Tibial nerve (tissue), 4 donors: ENCODE data around the gene ST8SIA3. TPM values are rescaled to one million over a fixed set of nuclear protein-coding genes. Genes with fewer than 3 reads are reported as not detected.

ENCODE experiments used
- DNase-seq, 2 donors: peaks; one replicate each; pipeline ENCODE4 v3.0.0-alpha.2; 2019; ENCODE audit warnings: low spot score in 2 of 2
- H3K27ac ChIP-seq, 4 donors: fragments of 200-600 bp; sonication (generic) in 3 of 4; one replicate each; pipeline ENCODE4 v1.5.1; 2017 to 2019; ENCODE audit warnings: mild to moderate bottlenecking in 1 of 4
- H3K27me3 ChIP-seq, 2 donors: fragments of 200-600 bp; sonication (generic) in 1 of 2; one replicate each; pipeline versions ENCODE4 v1.5.1 to v1.6.0; 2017 to 2019
- H3K36me3 ChIP-seq, 3 donors: fragments of 200-600 bp; sonication (generic); one replicate each; pipeline ENCODE4 v1.5.1; 2018 to 2019
- H3K4me1 ChIP-seq, 4 donors: fragments of 200-600 bp; sonication (generic) in 3 of 4; one replicate each; pipeline ENCODE4 v1.5.1; 2017 to 2019
- H3K4me3 ChIP-seq, 4 donors: fragments of 200-600 bp; sonication (generic) in 3 of 4; one replicate each; pipeline ENCODE4 v1.5.1; 2017 to 2019; ENCODE audit warnings: mild to moderate bottlenecking in 1 of 4, moderate library complexity in 1 of 4
- H3K9me3 ChIP-seq, 4 donors: fragments of 200-600 bp; sonication (generic) in 3 of 4; one replicate each; pipeline ENCODE4 v1.5.1; 2017 to 2019
- EP300 ChIP-seq, 2 donors: sonication (generic); formaldehyde crosslinking; IDR thresholded peaks; one replicate each; pipeline ENCODE4 v1.6.1; 2017; ENCODE audit warnings: antibody characterized with exemption in 2 of 2, mild to moderate bottlenecking in 1 of 2
- POLR2A ChIP-seq, 2 donors: fragments of 450-650 bp; IDR thresholded peaks; one replicate each; pipeline ENCODE4 v1.6.1; 2017; ENCODE audit warnings: antibody characterized with exemption in 2 of 2, mild to moderate bottlenecking in 2 of 2, moderate library complexity in 2 of 2
- WGBS, 2 donors: methylation state at CpG; one replicate each; pipeline ENCODE4 v1.1.5; 2018; 5-methylcytosine and 5-hydroxymethylcytosine counted together
- total RNA-seq, 4 donors: library from RNA; depleted of rRNA; stranded (reverse); fragments of >200 nt; gene quantifications; one replicate each; pipeline ENCODE4 v1.1.0, GENCODE V29; 2016
- TF ChIP-seq, protein P1 (sequence below), 5 experiments: fragments of 200-600 bp in 3 of 5; fragments of 450-650 bp in 2 of 5; sonication (generic) in 3 of 5; IDR thresholded peaks; one replicate each; pipeline ENCODE4 v1.5.1; 2016 to 2019; ENCODE audit warnings: antibody characterized with exemption in 5 of 5, mild to moderate bottlenecking in 3 of 5, moderate library complexity in 2 of 5

The ST8SIA3 gene
- total RNA-seq, 4 donors from 2014 or later = not detected

GRCh38 chr18:57326718-57327323 is 25.5 kb upstream of the ST8SIA3 start:
- Histone ChIP-seq H3K9me3 (peaks cover 0 to 5% (median 0%) of the 10 kb centered on the region in 4 donors), H3K36me3 (no peaks in the 10 kb centered on the region), H3K4me3 (no peak overlapping the region), H3K27me3 (no peaks in the 10 kb centered on the region), H3K27ac (no peak overlapping the region), H3K4me1 (no peaks in the 10 kb centered on the region)
- DNase-seq = no peak
- 39 to 40% methylated on average over 8 of the region's 8 CpGs for WGBS, 2 donors
- TF ChIP-seq POLR2A (IDR thresholded peaks at IDR 0.05) = no peak
- no peak for TF ChIP-seq EP300 (IDR thresholded peaks at IDR 0.05)
- TF ChIP-seq, protein P1, sequence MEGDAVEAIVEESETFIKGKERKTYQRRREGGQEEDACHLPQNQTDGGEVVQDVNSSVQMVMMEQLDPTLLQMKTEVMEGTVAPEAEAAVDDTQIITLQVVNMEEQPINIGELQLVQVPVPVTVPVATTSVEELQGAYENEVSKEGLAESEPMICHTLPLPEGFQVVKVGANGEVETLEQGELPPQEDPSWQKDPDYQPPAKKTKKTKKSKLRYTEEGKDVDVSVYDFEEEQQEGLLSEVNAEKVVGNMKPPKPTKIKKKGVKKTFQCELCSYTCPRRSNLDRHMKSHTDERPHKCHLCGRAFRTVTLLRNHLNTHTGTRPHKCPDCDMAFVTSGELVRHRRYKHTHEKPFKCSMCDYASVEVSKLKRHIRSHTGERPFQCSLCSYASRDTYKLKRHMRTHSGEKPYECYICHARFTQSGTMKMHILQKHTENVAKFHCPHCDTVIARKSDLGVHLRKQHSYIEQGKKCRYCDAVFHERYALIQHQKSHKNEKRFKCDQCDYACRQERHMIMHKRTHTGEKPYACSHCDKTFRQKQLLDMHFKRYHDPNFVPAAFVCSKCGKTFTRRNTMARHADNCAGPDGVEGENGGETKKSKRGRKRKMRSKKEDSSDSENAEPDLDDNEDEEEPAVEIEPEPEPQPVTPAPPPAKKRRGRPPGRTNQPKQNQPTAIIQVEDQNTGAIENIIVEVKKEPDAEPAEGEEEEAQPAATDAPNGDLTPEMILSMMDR (IDR thresholded peaks at IDR 0.05) = no peak

DNA sequence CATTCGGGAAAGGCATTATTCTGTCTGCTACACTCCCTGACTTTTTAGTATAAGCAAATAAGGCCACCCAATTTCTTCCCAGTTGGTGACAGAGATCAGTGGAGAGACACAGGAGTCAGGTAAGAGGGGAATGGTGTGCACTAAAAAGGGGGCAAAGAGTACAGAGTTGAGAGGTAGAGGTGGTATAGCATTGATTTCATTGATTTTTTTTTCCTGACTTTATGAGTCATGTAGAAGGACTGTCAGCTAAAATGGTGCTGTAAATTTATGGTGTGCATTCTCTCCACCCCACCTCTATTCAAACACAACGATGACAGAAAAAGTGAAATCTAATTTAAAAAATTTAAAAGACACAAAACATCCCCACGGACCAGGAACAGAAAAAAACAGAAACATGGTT is 23.7 kb upstream of the ST8SIA3 start:
- Histone ChIP-seq H3K27ac (no peak overlapping the region), H3K9me3 (no peaks in the 10 kb centered on the region), H3K4me3 (no peak overlapping the region), H3K36me3 (no peaks in the 10 kb centered on the region), H3K27me3 (no peaks in the 10 kb centered on the region), H3K4me1 (no peaks in the 10 kb centered on the region)
- TF ChIP-seq EP300 (IDR thresholded peaks at IDR 0.05) (no peak), POLR2A (IDR thresholded peaks at IDR 0.05) (no peak)
- TF ChIP-seq, protein P1 (IDR thresholded peaks at IDR 0.05) = no peak
- WGBS, 2 donors = 79 to 89% methylated on average over 3 of the region's 3 CpGs
- no peak for DNase-seq

DNA sequence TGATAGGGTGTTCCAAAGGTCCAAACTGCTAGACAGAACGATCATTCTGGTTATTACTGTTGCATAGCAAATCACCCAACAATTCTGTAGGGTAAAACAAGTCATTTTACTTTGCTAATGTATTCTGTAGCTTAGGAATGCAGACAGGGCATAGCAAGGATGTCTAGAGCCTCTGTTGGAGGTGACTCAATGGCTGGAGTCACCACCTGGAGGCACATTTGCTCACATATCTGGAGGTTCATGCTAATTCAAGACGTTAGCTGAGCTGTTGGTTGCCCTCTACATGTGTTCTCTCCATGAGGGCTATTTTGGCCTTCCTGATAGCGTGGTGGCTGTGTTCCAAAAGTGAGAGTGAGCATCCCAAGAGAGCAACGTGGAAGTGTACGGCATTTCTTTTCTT is 22.5 kb upstream of the ST8SIA3 start:
- no peak overlapping the region for H3K27ac ChIP-seq
- no peak overlapping the region for H3K4me3 ChIP-seq
- H3K36me3 ChIP-seq = no peaks in the 10 kb centered on the region
- no peaks in the 10 kb centered on the region for H3K27me3 ChIP-seq
- no peak for TF ChIP-seq POLR2A (IDR thresholded peaks at IDR 0.05)
- TF ChIP-seq EP300 (IDR thresholded peaks at IDR 0.05) = no peak
- TF ChIP-seq, protein P1 (IDR thresholded peaks at IDR 0.05) = no peak
- H3K9me3 ChIP-seq = no peaks in the 10 kb centered on the region
- WGBS, 2 donors = 67 to 83% methylated on average over 5 of the region's 5 CpGs
- no peaks in the 10 kb centered on the region for H3K4me1 ChIP-seq
- no peak for DNase-seq

GRCh38 chr18:57331718-57332117 is 20.6 kb upstream of the ST8SIA3 start:
- Histone ChIP-seq H3K27me3 (no peaks in the 10 kb centered on the region), H3K4me1 (no peaks in the 10 kb centered on the region), H3K36me3 (no peaks in the 10 kb centered on the region), H3K9me3 (no peaks in the 10 kb centered on the region), H3K4me3 (no peak overlapping the region), H3K27ac (no peak overlapping the region)
- TF ChIP-seq EP300 (IDR thresholded peaks at IDR 0.05) (no peak), POLR2A (IDR thresholded peaks at IDR 0.05) (no peak)
- TF ChIP-seq, protein P1 (IDR thresholded peaks at IDR 0.05) = no peak
- 91% methylated on average over 2 of the region's 2 CpGs for WGBS, 2 donors
- no peak for DNase-seq

DNA sequence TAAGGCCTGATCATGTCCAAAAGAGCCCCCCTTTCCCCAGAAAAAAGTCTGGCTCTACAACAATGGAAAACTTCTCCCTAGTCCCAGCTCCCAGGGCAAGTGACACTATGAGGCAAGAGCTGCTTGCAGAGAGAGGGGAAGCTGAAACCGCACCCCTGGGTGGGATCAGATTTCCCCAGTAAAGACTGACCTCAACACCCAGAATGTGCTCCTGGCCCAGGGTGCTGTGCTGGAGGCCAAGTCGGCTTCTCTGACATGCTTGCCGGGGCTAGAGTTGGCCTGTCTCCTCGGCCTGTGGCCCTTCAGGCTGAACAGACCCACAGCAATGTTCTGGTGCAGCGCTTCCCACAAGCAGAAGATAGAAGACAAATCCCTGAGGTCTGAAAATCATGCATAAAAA is 18.4 kb upstream of the ST8SIA3 start:
- Histone ChIP-seq H3K4me1 (no peaks in the 10 kb centered on the region), H3K4me3 (no peak overlapping the region), H3K27ac (no peak overlapping the region), H3K27me3 (no peaks in the 10 kb centered on the region), H3K9me3 (no peaks in the 10 kb centered on the region), H3K36me3 (no peaks in the 10 kb centered on the region)
- 54 to 68% methylated on average over 3 to 5 of the region's 5 CpGs for WGBS, 2 donors
- no peak for DNase-seq
- TF ChIP-seq, protein P1 (IDR thresholded peaks at IDR 0.05) = no peak
- TF ChIP-seq POLR2A (IDR thresholded peaks at IDR 0.05) = no peak
- TF ChIP-seq EP300 (IDR thresholded peaks at IDR 0.05) = no peak
